ENCODE measurements around the gene TMEM191C.
"Not testable (repeated sequence)": the region's sequence is repeated elsewhere in the genome, so short reads cannot be mapped to it uniquely, and the experiment has no call there.

The TMEM191C gene

GRCh38 chr22:21446128-21446826 is 20.9 kb upstream of the TMEM191C start:
- no peak for DNase-seq

GRCh38 chr22:21446827-21447690 is 20.1 kb upstream of the TMEM191C start:
- no peak for DNase-seq

- DNase-seq: no peak
Observed at GRCh38 chr22:21447694-21448402, 19.3 kb upstream of the TMEM191C start.

- DNase-seq: no peak
Observed at GRCh38 chr22:21448627-21449416, 18.4 kb upstream of the TMEM191C start.

GRCh38 chr22:21449531-21450319 is 17.5 kb upstream of the TMEM191C start:
- DNase-seq: no peak

- DNase-seq: no peak
Observed at GRCh38 chr22:21450320-21450831, 16.8 kb upstream of the TMEM191C start.

- no peak for DNase-seq
Observed at GRCh38 chr22:21450858-21451353, 16.3 kb upstream of the TMEM191C start.

GRCh38 chr22:21451545-21452520 is 15.4 kb upstream of the TMEM191C start:
- DNase-seq: no peak

GRCh38 chr22:21452666-21453065 is 14.5 kb upstream of the TMEM191C start:
- DNase-seq: not testable (repeated sequence)

GRCh38 chr22:21454998-21455333 is 12.2 kb upstream of the TMEM191C start:
- not testable (repeated sequence) for DNase-seq

- no peak for DNase-seq
Observed at GRCh38 chr22:21455334-21456089, 11.7 kb upstream of the TMEM191C start.

GRCh38 chr22:21457023-21457787 is 10.0 kb upstream of the TMEM191C start:
- no peak for DNase-seq

GRCh38 chr22:21462672-21463071 is 4.5 kb upstream of the TMEM191C start:
- DNase-seq: not testable (repeated sequence)

GRCh38 chr22:21468194-21469096 is 1.3 kb downstream of the TMEM191C start:
- DNase-seq: not testable (repeated sequence)

- DNase-seq: not testable (repeated sequence)
Observed at GRCh38 chr22:21469097-21469994, 2.2 kb downstream of the TMEM191C start.

- DNase-seq: not testable (repeated sequence)
Observed at GRCh38 chr22:21472984-21473383, 5.8 kb downstream of the TMEM191C start.
